22Rv1 (cell line): ENCODE measurements around the gene KCNIP4.

Experiments
- H3K27ac ChIP-seq: fragments of 450-650 bp; 2 replicates; pipeline ENCODE4 v1.5.1; 2017
- CTCF ChIP-seq: fragments of 450-650 bp; IDR thresholded peaks from 2 replicates; pipeline ENCODE4 v1.5.1; 2017; ENCODE audit warnings: mild to moderate bottlenecking
- ZFX ChIP-seq: fragments of 450-650 bp; IDR thresholded peaks from 2 replicates; pipeline ENCODE4 v1.6.1; 2017; ENCODE audit warnings: antibody characterized with exemption, borderline replicate concordance

KCNIP4 gene

DNA sequence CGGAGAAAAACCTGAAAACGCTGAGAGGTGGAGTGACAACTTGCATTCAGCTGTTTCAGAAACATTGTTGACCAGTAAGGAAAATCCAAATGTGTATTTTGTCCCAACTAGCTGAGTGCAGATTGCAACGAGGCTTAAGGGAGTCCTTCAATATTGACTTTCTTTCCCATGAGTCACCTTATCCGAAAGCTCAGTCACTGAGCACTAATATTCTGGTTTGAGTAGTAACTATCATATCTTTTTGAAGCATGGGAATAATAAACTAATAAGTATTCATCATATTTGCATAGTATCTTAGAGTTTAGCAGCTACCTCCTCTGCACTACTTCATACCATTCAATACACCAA lies 644.1 kb downstream of the KCNIP4 start:
- H3K27ac ChIP-seq: no peak overlapping the region
- TF ChIP-seq CTCF (no peak), ZFX (no peak)

GRCh38 chr4:21290562-21290961 lies 658.0 kb downstream of the KCNIP4 start:
- no peak for TF ChIP-seq ZFX
- TF ChIP-seq CTCF: no peak
- H3K27ac ChIP-seq: no peak overlapping the region

GRCh38 chr4:21276046-21276445 lies 672.5 kb downstream of the KCNIP4 start:
- TF ChIP-seq CTCF: no peak
- no peak for TF ChIP-seq ZFX
- no peak overlapping the region for H3K27ac ChIP-seq

GRCh38 chr4:21271439-21272052 lies 677.0 kb downstream of the KCNIP4 start:
- no peak overlapping the region for H3K27ac ChIP-seq
- no peak for TF ChIP-seq CTCF

GRCh38 chr4:21248331-21248730 lies 700.2 kb downstream of the KCNIP4 start:
- no peak overlapping the region for H3K27ac ChIP-seq
- TF ChIP-seq ZFX (no peak), CTCF (no peak)

- TF ChIP-seq ZFX: no peak
- no peak for TF ChIP-seq CTCF
- H3K27ac ChIP-seq: no peak overlapping the region
Measured at GRCh38 chr4:21242163-21242562, 706.4 kb downstream of the KCNIP4 start.

DNA sequence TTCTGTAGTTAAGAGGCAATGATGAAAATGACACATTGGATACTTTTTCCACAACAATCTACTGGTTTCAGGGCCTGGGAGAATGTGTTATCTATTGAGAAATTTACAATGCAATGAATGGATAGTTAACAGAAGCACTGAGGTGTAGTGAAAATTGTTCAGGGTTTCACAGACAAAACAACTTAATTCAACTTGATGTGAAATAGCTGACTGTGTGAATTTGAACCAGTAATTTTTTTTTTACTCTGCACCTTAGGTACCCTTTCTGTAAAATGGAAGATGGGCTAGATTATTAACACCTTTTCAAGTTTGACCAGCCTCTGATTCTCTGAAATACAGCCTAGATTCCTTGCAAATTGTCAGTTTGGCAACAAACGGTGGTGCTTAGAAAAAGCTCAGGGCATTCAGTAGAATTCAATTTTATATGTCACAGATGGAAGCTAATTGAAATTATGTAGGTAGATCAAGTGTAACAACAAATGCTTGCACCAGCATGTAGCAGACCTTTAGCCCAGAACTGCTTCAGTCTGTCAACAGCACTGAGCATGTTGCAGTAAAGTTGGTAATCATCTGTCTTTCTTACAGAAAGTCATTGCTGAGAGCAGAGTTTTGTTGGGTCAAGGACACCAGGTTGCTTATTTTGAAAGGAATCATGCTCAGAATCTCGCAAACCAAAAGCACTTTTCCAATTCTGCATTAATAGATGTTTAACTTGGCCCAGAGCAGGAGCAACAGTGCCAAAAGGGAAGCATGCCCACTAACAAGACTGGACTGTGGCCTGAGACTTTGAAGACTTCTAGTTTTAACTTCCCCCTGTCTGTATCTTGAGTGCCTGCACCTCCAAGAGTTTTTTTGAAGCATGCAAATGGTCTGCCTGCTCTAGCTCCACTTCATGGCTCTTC lies 721.7 kb downstream of the KCNIP4 start:
- TF ChIP-seq ZFX: no peak
- TF ChIP-seq CTCF: no peak
- H3K27ac ChIP-seq: no peak overlapping the region
